Sigmoid colon (tissue), 3 donors: ENCODE data around the gene CFLAR.

Source experiments
- POLR2A ChIP-seq, 2 donors: fragments of 450-650 bp; IDR thresholded peaks; one replicate each; pipeline ENCODE4 v1.6.1; 2016; ENCODE audit warnings: antibody characterized with exemption in 2 of 2, mild to moderate bottlenecking in 2 of 2, moderate library complexity in 2 of 2
- TF ChIP-seq, protein P1 (sequence below), 4 experiments: fragments of 450-650 bp in 3 of 4; fragments of 200-600 bp in 1 of 4; IDR thresholded peaks; one replicate each; pipeline ENCODE4 v1.5.1; 2016 to 2019; ENCODE audit warnings: antibody characterized with exemption in 4 of 4, mild to moderate bottlenecking in 3 of 4, moderate library complexity in 2 of 4

DNA sequence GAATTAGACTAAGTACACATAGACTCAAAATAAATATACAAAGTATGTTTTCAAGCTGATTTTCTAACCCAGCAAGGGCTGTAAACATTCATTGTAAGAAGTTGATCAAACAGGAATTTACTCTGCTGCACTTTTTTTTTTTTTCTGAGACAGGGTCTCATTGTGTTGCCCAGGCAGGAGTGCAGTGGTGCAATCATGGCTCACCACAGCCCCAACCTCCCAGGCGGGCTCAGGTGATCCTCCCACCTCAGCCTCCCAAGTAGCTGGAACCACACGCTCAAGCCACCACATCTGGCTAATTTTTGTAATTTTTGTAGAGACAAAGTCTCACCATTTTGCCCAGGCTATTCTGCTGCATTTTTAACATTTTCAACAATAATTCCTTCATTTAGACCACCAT, 8.3 kb upstream of the CFLAR start:
- TF ChIP-seq, protein P1, sequence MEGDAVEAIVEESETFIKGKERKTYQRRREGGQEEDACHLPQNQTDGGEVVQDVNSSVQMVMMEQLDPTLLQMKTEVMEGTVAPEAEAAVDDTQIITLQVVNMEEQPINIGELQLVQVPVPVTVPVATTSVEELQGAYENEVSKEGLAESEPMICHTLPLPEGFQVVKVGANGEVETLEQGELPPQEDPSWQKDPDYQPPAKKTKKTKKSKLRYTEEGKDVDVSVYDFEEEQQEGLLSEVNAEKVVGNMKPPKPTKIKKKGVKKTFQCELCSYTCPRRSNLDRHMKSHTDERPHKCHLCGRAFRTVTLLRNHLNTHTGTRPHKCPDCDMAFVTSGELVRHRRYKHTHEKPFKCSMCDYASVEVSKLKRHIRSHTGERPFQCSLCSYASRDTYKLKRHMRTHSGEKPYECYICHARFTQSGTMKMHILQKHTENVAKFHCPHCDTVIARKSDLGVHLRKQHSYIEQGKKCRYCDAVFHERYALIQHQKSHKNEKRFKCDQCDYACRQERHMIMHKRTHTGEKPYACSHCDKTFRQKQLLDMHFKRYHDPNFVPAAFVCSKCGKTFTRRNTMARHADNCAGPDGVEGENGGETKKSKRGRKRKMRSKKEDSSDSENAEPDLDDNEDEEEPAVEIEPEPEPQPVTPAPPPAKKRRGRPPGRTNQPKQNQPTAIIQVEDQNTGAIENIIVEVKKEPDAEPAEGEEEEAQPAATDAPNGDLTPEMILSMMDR (IDR thresholded peaks at IDR 0.05) = no peak
- no peak for TF ChIP-seq POLR2A (IDR thresholded peaks at IDR 0.05)
